ENCODE measurements around the gene STIP1.

STIP1 gene

DNA sequence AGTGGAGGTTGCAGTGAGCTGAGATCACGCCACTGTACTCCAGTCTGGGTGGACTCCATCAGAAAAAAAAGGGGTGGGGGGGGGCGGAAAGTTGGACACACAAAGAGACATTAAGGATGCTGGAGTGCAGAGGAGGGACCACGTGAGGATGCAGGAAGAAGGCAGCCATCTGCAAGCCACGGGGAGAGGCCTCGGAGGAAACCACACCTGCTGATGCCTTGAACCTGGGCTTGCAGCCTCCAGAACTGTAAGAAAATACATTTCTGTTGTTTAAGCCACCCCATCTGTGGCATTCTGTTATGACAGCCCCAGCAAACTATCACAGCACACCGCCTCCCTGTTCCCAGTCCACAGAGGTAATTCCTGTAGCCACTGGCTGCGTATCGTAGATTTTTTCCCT lies 9.2 kb upstream of the STIP1 start:
- H3K27ac ChIP-seq: no peak overlapping the region
- DNase-seq: no peak
- no peaks in the 10 kb centered on the region for H3K27me3 ChIP-seq (ENCODE audit: insufficient read depth, low read depth, severe bottlenecking)
- H3K9me3 ChIP-seq (ENCODE audit: severe bottlenecking): peaks cover 9% of the 10 kb centered on the region
- no peak overlapping the region for H3K4me3 ChIP-seq (ENCODE audit: low read depth, low read length)
- peaks cover 10% of the 10 kb centered on the region for H3K36me3 ChIP-seq
- no peak for TF ChIP-seq CTCF (IDR thresholded peaks at IDR 0.05; ENCODE audit: low read depth, low read length)

DNA sequence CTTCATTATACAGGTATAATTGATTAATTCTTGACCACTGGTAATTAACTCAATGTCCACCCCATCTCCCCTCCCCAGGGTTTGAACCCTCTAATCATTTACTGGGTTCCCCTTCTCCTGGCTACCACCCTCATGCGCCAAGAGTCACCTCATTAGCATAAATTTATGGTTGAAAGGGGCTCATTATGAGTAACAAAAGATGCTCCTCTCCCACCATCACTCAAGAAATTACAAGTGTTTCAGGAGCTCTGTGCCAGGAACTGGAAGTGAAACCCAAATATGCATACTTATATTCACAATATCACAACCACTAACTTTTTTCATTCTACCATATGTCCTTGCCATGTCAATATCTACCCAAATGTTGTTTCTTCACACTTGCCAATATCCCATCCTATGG lies 7.8 kb upstream of the STIP1 start:
- Histone ChIP-seq H3K36me3 (peaks cover 10% of the 10 kb centered on the region), H3K27me3 (ENCODE audit: insufficient read depth, low read depth, severe bottlenecking) (no peaks in the 10 kb centered on the region), H3K9me3 (ENCODE audit: severe bottlenecking) (peaks cover 9% of the 10 kb centered on the region), H3K27ac (no peak overlapping the region), H3K4me3 (ENCODE audit: low read depth, low read length) (no peak overlapping the region)
- no peak for TF ChIP-seq CTCF (IDR thresholded peaks at IDR 0.05; ENCODE audit: low read depth, low read length)
- DNase-seq: no peak

DNA sequence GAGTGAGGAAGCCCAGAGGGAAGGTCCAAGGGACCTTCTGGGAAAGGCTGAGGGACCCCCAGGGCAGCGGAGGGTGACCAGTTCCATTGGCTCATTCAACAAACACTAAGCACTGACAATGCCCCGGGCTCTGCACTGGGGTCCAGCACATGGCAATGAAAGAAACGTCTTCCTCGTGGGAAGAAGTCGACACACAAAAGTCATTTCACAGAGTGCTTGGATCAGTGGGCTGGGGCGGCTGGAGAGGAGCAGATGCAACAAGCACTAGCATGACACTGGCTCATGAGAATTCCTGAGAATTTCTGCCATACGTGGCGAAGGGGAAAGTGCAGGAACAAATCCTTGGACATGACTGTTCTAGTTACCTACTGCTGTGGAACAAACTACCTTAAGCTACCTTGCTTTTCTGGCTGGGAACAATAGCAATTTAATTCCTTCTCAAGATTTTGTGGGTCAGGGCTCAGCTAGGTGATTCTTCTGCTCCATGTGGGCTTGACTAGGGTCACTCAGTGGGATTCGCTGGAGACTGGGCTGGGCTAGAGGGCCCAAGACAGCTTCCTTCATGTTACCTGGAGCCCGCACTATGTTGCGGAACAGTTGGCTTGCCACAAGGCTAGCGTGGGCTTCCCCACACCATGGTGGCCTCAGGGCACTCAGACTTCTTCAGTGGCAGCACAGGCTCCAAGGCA lies 6.9 kb upstream of the STIP1 start:
- no peak for DNase-seq
- H3K9me3 ChIP-seq (ENCODE audit: severe bottlenecking): peaks cover 4% of the 10 kb centered on the region
- peaks cover 10% of the 10 kb centered on the region for H3K36me3 ChIP-seq
- no peaks in the 10 kb centered on the region for H3K27me3 ChIP-seq (ENCODE audit: insufficient read depth, low read depth, severe bottlenecking)
- peak overlapping the region; percentile 27; the same call in 1 of the 2 replicates for H3K27ac ChIP-seq
- no peak overlapping the region for H3K4me3 ChIP-seq (ENCODE audit: low read depth, low read length)
- TF ChIP-seq CTCF (IDR thresholded peaks at IDR 0.05; ENCODE audit: low read depth, low read length): no peak

GRCh38 chr11:64180891-64181290 lies 5.1 kb upstream of the STIP1 start:
- peaks cover 10% of the 10 kb centered on the region for H3K36me3 ChIP-seq
- peaks cover 4% of the 10 kb centered on the region for H3K9me3 ChIP-seq (ENCODE audit: severe bottlenecking)
- H3K27ac ChIP-seq: peak overlapping the region; percentile 85
- TF ChIP-seq CTCF (IDR thresholded peaks at IDR 0.05; ENCODE audit: low read depth, low read length): no peak
- peak overlapping the region; percentile 29 for H3K4me3 ChIP-seq (ENCODE audit: low read depth, low read length)
- no peaks in the 10 kb centered on the region for H3K27me3 ChIP-seq (ENCODE audit: insufficient read depth, low read depth, severe bottlenecking)
- DNase-seq: peak; percentile 89

- Histone ChIP-seq H3K27me3 (ENCODE audit: insufficient read depth, low read depth, severe bottlenecking) (no peaks in the 10 kb centered on the region), H3K9me3 (ENCODE audit: severe bottlenecking) (peaks cover 4% of the 10 kb centered on the region), H3K27ac (peak overlapping the region; percentile 85), H3K4me3 (ENCODE audit: low read depth, low read length) (peak overlapping the region; percentile 29), H3K36me3 (peaks cover 10% of the 10 kb centered on the region)
- peak; percentile 94 for DNase-seq
- no peak for TF ChIP-seq CTCF (IDR thresholded peaks at IDR 0.05; ENCODE audit: low read depth, low read length)
Observed at GRCh38 chr11:64181506-64182411, 4.2 kb upstream of the STIP1 start.
